ENCODE measurements around the gene KIF7. TPM values are rescaled to one million over a fixed set of nuclear protein-coding genes. Genes with fewer than 3 reads are reported as not detected.

KIF7 gene
- total and polyA plus RNA-seq, 2 experiments from 2014 or later: 4.6 to 20.1 TPM

GRCh38 chr15:89669309-89669865 lies 14.1 kb upstream of the KIF7 start (continued):
- TF ChIP-seq ZNF331 (CRISPR knock-in tag; IDR thresholded peaks at IDR 0.05; ENCODE audit: low read depth) (no peak), POLR2AphosphoS5 (IDR thresholded peaks at IDR 0.05; ENCODE audit: low read depth) (no peak), STAT1 (IDR thresholded peaks at IDR 0.05; ENCODE audit: unreplicated experiment) (no peak), NANOG (IDR thresholded peaks at IDR 0.05; ENCODE audit: borderline replicate concordance) (no peak)
- TF ChIP-seq, protein P1, sequence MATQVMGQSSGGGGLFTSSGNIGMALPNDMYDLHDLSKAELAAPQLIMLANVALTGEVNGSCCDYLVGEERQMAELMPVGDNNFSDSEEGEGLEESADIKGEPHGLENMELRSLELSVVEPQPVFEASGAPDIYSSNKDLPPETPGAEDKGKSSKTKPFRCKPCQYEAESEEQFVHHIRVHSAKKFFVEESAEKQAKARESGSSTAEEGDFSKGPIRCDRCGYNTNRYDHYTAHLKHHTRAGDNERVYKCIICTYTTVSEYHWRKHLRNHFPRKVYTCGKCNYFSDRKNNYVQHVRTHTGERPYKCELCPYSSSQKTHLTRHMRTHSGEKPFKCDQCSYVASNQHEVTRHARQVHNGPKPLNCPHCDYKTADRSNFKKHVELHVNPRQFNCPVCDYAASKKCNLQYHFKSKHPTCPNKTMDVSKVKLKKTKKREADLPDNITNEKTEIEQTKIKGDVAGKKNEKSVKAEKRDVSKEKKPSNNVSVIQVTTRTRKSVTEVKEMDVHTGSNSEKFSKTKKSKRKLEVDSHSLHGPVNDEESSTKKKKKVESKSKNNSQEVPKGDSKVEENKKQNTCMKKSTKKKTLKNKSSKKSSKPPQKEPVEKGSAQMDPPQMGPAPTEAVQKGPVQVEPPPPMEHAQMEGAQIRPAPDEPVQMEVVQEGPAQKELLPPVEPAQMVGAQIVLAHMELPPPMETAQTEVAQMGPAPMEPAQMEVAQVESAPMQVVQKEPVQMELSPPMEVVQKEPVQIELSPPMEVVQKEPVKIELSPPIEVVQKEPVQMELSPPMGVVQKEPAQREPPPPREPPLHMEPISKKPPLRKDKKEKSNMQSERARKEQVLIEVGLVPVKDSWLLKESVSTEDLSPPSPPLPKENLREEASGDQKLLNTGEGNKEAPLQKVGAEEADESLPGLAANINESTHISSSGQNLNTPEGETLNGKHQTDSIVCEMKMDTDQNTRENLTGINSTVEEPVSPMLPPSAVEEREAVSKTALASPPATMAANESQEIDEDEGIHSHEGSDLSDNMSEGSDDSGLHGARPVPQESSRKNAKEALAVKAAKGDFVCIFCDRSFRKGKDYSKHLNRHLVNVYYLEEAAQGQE (IDR thresholded peaks at IDR 0.05; ENCODE audit: unreplicated experiment): no peak

GRCh38 chr15:89668171-89668570 lies 12.9 kb upstream of the KIF7 start:
- Mint-ChIP-seq H3K27ac (no peak overlapping the region), H3K27me3 (ENCODE audit: insufficient read depth, low read depth, poor library complexity) (peaks cover 14% of the 10 kb centered on the region), H3K4me1 (peaks cover 17% of the 10 kb centered on the region), H3K9me3 (no peaks in the 10 kb centered on the region), H3K4me3 (no peak overlapping the region), H3K36me3 (ENCODE audit: low read depth) (no peaks in the 10 kb centered on the region)
- no peak overlapping the region for H3K4me3 ChIP-seq
- DNase-seq (ENCODE audit: low spot score) (no peak), ATAC-seq (no peak)
- no peak overlapping the region for H2AFZ ChIP-seq
- no peak overlapping the region for H3K4me2 ChIP-seq
- H4K20me1 ChIP-seq (replicated peaks; ENCODE audit: insufficient read depth): no peaks in the 10 kb centered on the region
- H3F3A ChIP-seq (replicated peaks; ENCODE audit: low read depth): no peaks in the 10 kb centered on the region
- H3K27ac ChIP-seq (ENCODE audit: low read depth): no peak overlapping the region
- no peaks in the 10 kb centered on the region for H3K9me2 ChIP-seq (ENCODE audit: insufficient read depth)
- peaks cover 20% of the 10 kb centered on the region for H3K27me3 ChIP-seq (ENCODE audit: insufficient read depth)
- no peaks in the 10 kb centered on the region for H3K79me2 ChIP-seq (replicated peaks; ENCODE audit: insufficient read depth)
- peaks cover 16% of the 10 kb centered on the region for H3K4me1 ChIP-seq (ENCODE audit: insufficient read depth)
- H3K36me3 ChIP-seq (ENCODE audit: insufficient read depth): no peaks in the 10 kb centered on the region
- TF ChIP-seq ZNF462 (CRISPR knock-in tag; IDR thresholded peaks at IDR 0.05): no peak
- TF ChIP-seq, protein P1 (IDR thresholded peaks at IDR 0.05; ENCODE audit: unreplicated experiment): no peak
- TF ChIP-seq EZH2phosphoT487 (IDR thresholded peaks at IDR 0.05; ENCODE audit: unreplicated experiment): no peak
- TF ChIP-seq EZH2 (IDR thresholded peaks at IDR 0.05; ENCODE audit: low read depth, unreplicated experiment): no peak
- TF ChIP-seq CTCF (conservative IDR thresholded peaks at IDR 0.05; ENCODE audit: low read depth in 2 of 2): no peak
- TF ChIP-seq ZNF114 (CRISPR knock-in tag; IDR thresholded peaks at IDR 0.05): no peak
- TF ChIP-seq POLR2AphosphoS5 (IDR thresholded peaks at IDR 0.05; ENCODE audit: low read depth): no peak

Data from GM23338 (cell line).